SW480 (cell line): ENCODE measurements around the gene TMEM82.
"Not testable (repeated sequence)": the region's sequence is repeated elsewhere in the genome, so short reads cannot be mapped to it uniquely, and the experiment has no call there.

Source experiments
- DNase-seq: peaks from one replicate; pipeline ENCODE4 v3.0.0-alpha.2; 2016; ENCODE audit warnings: low spot score

The TMEM82 gene

GRCh38 chr1:15742339-15742801, at the start of gene TMEM82:
Gene TMEM82, plus strand, starts transcription at chr1:15742499. Its CDS starts 61 bp downstream, at chr1:15742560.
- DNase-seq: no peak

GRCh38 chr1:15693371-15693770, 48.9 kb upstream of the TMEM82 start:
- no peak for DNase-seq

- no peak for DNase-seq
These were observed 45.3 kb upstream of the TMEM82 start for GRCh38 chr1:15696956-15697521.

DNA sequence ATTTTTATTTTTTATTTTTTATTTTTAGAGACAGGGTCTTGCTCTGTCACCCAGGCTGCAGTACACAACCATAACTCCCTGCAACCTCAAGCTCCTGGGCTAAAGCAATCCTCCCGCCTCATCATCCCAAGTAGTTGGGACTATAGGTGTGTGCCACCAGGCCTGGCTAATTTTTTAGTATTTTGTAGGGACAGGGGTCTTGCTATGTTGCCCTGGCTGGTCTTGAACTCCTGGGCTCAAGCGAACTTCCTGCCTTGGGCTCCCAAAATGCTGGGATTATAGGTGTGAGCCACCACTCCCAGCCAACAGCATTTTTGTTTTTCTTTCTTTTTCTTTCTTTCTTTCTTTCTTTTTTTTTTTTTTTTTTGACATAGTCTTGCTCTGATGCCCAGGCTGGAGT, 44.1 kb upstream of the TMEM82 start:
- no peak for DNase-seq

GRCh38 chr1:15699321-15699720, 43.0 kb upstream of the TMEM82 start:
- not testable (repeated sequence) for DNase-seq

GRCh38 chr1:15700508-15700907, 41.8 kb upstream of the TMEM82 start:
- DNase-seq: no peak

- no peak for DNase-seq
These were observed 40.5 kb upstream of the TMEM82 start for GRCh38 chr1:15701784-15702183.

DNA sequence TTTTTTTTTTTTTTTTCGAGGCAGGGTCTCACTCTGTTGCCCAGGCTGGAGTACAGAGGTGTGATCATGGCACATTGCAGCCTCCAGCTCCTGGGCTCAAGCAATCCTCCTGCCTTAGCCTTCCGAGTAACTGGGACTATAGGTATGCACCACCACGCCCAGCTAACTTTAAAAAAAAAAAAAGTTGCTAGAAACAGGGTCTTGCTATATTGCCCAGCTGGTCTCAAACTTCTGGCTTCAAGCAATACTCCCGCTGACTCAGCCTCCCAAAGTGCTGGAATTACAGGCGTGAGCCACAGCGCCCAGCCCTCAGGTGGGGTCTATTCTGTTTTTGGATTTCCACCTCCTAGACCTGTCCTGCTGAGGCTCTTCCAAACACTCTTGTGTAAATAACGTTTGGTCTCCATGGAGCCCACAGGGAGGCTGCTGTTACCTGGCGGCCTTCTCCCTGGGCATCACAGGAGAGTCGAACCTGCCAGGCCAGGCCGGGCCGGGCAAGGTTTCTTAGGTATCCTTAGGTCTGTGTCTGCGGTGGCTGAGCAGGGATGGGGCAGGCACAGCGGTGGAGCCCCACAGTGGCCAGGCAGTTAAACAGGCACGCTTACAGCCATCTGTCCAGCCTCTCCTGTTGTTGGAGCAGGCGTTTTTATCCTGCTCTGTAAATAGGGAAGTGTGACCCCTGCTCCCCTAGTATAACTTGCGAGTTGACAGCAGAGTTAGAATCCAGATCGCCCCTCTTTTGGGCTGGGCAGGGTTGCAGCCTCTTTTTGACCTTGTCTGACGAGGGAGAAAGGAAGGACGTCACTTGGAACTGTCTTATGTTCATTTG, 39.4 kb upstream of the TMEM82 start:
- no peak for DNase-seq

DNA sequence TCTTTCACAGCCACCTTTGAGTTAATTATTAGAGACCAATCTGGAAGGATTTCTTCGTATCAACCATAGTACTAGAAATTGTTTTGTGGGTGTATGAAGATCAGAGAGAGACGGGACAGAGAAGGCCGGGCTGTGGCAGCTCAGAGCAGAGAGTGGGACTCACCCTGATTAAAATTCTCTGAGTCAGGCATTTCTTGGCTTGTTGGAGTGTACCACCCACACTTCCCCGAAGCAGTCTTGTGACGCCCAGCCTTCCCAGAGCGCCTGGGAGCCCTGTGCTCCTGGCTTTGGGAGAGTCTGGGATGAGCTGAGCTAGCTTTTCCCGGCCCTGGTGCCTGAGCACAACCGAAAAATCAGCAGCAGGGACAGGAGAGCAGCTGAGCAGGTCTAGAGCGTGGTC, 38.7 kb upstream of the TMEM82 start:
- no peak for DNase-seq

- no peak for DNase-seq
These were observed 37.6 kb upstream of the TMEM82 start for GRCh38 chr1:15704526-15705183.

- no peak for DNase-seq
These were observed 37.1 kb upstream of the TMEM82 start for GRCh38 chr1:15705184-15705566.

- no peak for DNase-seq
These were observed 35.5 kb upstream of the TMEM82 start for GRCh38 chr1:15706751-15707150.

- DNase-seq: no peak
These were observed 34.9 kb upstream of the TMEM82 start for GRCh38 chr1:15707239-15707925.

GRCh38 chr1:15708486-15709137, 33.7 kb upstream of the TMEM82 start:
- no peak for DNase-seq

- no peak for DNase-seq
These were observed 33.1 kb upstream of the TMEM82 start for GRCh38 chr1:15709226-15709625.

GRCh38 chr1:15712168-15712567, 30.1 kb upstream of the TMEM82 start:
- no peak for DNase-seq

GRCh38 chr1:15714406-15715136, 27.7 kb upstream of the TMEM82 start:
- no peak for DNase-seq

GRCh38 chr1:15717418-15718125, 24.7 kb upstream of the TMEM82 start:
- no peak for DNase-seq

DNA sequence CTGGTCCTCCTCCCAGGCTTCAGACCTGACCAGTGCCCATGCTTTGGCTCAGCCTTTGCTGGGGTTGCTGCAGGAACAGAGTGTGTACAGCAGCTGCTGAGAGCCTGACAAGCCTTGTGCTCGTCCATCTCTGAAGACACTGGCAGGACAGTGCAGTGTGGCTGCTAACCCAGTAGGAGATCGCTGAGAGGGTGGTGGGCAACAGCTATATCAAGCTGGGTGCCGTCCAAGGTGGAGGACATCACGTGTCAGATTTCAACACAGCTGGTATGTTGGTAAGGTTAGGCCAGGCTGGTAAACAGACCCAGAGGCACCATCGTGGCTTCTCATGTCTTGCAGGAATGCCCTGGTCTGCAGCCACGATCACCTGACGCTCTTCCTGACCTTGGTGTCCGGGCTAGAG, 24.1 kb upstream of the TMEM82 start:
- no peak for DNase-seq

DNA sequence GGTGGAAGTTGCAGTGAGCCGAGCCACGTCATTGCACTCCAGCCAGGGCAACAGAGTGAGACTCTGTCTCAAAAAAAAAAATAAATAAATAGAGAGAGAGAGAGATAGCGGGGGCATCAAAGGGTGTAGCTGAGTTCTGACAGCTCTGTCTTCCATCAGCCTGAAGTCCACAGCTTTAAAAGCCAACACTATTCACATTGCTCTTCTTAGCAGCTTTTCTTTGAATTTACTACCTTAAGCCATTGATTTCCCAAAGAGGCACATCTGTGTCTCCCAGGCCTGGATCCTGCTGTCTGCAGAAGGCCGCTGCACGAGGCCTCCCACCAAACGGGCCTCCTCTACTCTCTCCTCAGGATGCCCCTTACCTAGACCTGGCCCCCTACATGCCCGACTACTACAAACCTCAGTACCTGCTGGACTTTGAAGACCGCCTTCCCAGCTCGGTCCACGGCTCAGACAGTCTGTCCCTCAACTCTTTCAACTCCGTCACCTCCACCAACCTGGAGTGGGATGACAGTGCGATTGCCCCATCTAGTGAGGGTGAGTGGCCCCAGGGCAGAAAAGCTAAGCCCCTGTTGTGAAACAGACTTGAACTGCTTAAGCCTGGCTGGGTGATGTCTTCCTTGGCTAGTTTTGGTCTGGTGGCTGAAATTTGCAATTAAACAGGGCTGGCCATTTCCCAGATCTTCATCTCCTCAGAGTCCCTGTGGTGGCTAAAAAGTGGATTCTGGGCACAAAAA, 22.7 kb upstream of the TMEM82 start:
- DNase-seq: no peak
